Gastroesophageal sphincter (tissue), 4 donors: ENCODE results near the gene RERE. TPM values are rescaled to one million over a fixed set of nuclear protein-coding genes. Genes with fewer than 3 reads are reported as not detected.

ENCODE experiments used
- ATAC-seq: fragments of 150-250 bp; one replicate; pipeline ENCODE4 v1.9.1; 2016; ENCODE audit warnings: mild to moderate bottlenecking, moderate library complexity
- H3K27ac ChIP-seq, 4 donors: fragments of 200-600 bp; sonication (generic) in 3 of 4; 1 replicate in 3 of 4; 2 replicates in 1 of 4; pipeline ENCODE4 v1.5.1; 2016 to 2019
- H3K27me3 ChIP-seq: fragments of 200-600 bp; sonication (generic); one replicate; pipeline ENCODE4 v1.5.1; 2019
- H3K36me3 ChIP-seq, 2 donors: fragments of 200-600 bp; sonication (generic); one replicate each; pipeline ENCODE4 v1.5.1; 2019; ENCODE audit warnings: control low read depth in 1 of 2
- H3K4me1 ChIP-seq, 3 donors: fragments of 200-600 bp; sonication (generic); 1 replicate in 2 of 3; 2 replicates in 1 of 3; pipeline ENCODE4 v1.5.1; 2016 to 2019; ENCODE audit warnings: control low read depth in 2 of 3
- H3K4me3 ChIP-seq, 2 donors: fragments of 200-600 bp; sonication (generic); one replicate each; pipeline ENCODE4 v1.5.1; 2019; ENCODE audit warnings: mild to moderate bottlenecking in 1 of 2, moderate library complexity in 1 of 2
- H3K9me3 ChIP-seq, 3 donors: fragments of 200-600 bp; sonication (generic); one replicate each; pipeline ENCODE4 v1.5.1; 2017 to 2019; ENCODE audit warnings: control low read depth in 2 of 3
- EP300 ChIP-seq: sonication (generic); formaldehyde crosslinking; IDR thresholded peaks from one replicate; pipeline ENCODE4 v1.6.1; 2017; ENCODE audit warnings: antibody characterized with exemption, mild to moderate bottlenecking
- POLR2A ChIP-seq, 2 donors: fragments of 450-650 bp; IDR thresholded peaks; one replicate each; pipeline ENCODE4 v1.6.1; 2017; ENCODE audit warnings: antibody characterized with exemption in 2 of 2, mild to moderate bottlenecking in 2 of 2, moderate library complexity in 1 of 2
- POLR2AphosphoS5 ChIP-seq: sonication (generic); formaldehyde crosslinking; IDR thresholded peaks from one replicate; pipeline ENCODE4 v1.6.1; 2017; ENCODE audit warnings: antibody characterized with exemption
- WGBS, 2 donors: methylation state at CpG; one replicate each; pipeline ENCODE4 v1.1.5; 2018; ENCODE audit warnings: low coverage in 1 of 2; 5-methylcytosine and 5-hydroxymethylcytosine counted together
- total RNA-seq, 4 donors: library from RNA; depleted of rRNA; stranded (reverse); fragments of >200 nt; gene quantifications; one replicate each; pipeline ENCODE4 v1.1.0, GENCODE V29; 2016
- TF ChIP-seq, protein P1 (sequence below), 4 experiments: fragments of 200-600 bp in 2 of 4; fragments of 450-650 bp in 2 of 4; sonication (generic) in 1 of 4; IDR thresholded peaks; one replicate each; pipeline ENCODE4 v1.5.1; 2017 to 2019; ENCODE audit warnings: antibody characterized with exemption in 4 of 4, mild to moderate bottlenecking in 2 of 4, moderate library complexity in 2 of 4

The RERE gene
- total RNA-seq, 4 donors from 2014 or later: 112 to 212 (median 139) TPM

DNA sequence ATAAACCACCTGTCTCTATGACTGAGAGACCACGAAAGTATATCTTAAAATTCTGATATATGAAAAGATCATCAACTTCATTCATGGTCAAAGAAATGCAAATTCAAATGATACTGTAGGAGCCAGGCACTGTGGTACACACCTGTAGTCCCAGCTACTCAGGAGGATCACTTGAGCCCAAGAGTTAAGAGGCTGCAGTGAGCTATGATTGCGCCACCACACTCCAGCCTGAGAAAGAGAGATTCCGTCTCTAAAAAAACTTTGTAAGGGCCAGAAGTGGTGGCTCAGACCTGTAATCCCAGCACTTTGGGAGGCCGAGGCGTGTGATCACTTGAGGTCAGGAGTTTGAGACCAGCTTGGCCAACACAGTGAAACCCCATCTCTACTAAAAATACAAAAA, 17.0 kb downstream of the RERE start:
- H3K4me1 ChIP-seq: peaks cover 0 to 34% (median 0%) of the 10 kb centered on the region in 3 donors
- WGBS, 2 donors: 87 to 95% methylated on average over 3 to 4 of the region's 5 CpGs
- no peaks in the 10 kb centered on the region for H3K9me3 ChIP-seq
- peaks cover 0 to 5% of the 10 kb centered on the region in 2 donors for H3K36me3 ChIP-seq
- no peak overlapping the region for H3K4me3 ChIP-seq
- no peaks in the 10 kb centered on the region for H3K27me3 ChIP-seq
- ATAC-seq: no peak
- H3K27ac ChIP-seq: no peak overlapping the region
- no peak for TF ChIP-seq POLR2A (IDR thresholded peaks at IDR 0.05)
- TF ChIP-seq, protein P1, sequence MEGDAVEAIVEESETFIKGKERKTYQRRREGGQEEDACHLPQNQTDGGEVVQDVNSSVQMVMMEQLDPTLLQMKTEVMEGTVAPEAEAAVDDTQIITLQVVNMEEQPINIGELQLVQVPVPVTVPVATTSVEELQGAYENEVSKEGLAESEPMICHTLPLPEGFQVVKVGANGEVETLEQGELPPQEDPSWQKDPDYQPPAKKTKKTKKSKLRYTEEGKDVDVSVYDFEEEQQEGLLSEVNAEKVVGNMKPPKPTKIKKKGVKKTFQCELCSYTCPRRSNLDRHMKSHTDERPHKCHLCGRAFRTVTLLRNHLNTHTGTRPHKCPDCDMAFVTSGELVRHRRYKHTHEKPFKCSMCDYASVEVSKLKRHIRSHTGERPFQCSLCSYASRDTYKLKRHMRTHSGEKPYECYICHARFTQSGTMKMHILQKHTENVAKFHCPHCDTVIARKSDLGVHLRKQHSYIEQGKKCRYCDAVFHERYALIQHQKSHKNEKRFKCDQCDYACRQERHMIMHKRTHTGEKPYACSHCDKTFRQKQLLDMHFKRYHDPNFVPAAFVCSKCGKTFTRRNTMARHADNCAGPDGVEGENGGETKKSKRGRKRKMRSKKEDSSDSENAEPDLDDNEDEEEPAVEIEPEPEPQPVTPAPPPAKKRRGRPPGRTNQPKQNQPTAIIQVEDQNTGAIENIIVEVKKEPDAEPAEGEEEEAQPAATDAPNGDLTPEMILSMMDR (IDR thresholded peaks at IDR 0.05): no peak
- TF ChIP-seq EP300: no peak
- TF ChIP-seq POLR2AphosphoS5: no peak

DNA sequence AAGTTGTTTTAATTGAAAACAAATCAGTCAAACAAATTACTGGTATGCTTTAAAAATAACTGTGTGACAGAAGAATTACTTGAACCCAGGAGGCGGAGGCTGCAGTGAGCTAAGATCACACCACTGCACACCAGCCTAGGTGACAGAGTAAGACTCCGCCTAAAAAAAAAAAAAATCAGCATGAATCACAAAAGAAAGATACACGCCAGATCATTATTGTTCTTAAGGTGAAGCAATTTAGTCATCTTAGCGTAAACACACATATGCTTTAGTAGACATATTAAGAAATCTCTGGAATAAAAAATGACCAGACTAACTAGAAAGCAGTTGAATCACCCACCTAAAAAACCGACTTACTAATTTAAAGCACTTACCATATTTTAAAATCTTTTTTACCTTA, 20.2 kb downstream of the RERE start:
- 41 to 48% methylated on average over 5 of the region's 5 CpGs for WGBS, 2 donors
- ATAC-seq: no peak
- H3K27ac ChIP-seq: peak overlapping the region in 1 of 4 donors; percentile 49

DNA sequence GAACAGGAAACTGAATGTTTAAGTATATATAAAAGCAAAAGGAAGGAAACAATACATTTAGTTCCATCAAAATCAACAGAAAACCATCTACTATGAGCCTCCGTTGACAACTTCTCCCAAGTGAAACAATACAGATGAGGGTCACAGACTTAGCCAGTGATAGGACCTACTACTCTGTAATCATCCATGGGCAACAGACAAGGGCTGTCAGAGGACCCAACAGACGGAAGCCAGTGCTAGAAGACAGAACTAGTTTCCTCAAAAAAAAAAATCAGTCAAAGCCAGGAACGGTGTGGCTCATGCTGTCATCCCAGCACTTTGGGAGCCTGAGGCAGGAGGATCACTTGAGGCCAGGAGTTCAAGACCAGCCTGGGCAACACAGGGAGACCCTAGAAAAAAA, 20.6 kb downstream of the RERE start:
- Histone ChIP-seq H3K9me3 (no peaks in the 10 kb centered on the region), H3K27me3 (no peaks in the 10 kb centered on the region), H3K4me1 (peaks cover 0 to 28% (median 0%) of the 10 kb centered on the region in 3 donors), H3K36me3 (peaks cover 0 to 5% of the 10 kb centered on the region in 2 donors), H3K4me3 (no peak overlapping the region), H3K27ac (peak overlapping the region in 1 of 4 donors; percentile 49)
- no peak for ATAC-seq
- 0 to 61% methylated on average over 1 to 3 of the region's 3 CpGs for WGBS, 2 donors
- TF ChIP-seq, protein P1 (IDR thresholded peaks at IDR 0.05): no peak
- no peak for TF ChIP-seq POLR2AphosphoS5
- TF ChIP-seq POLR2A (IDR thresholded peaks at IDR 0.05): no peak
- TF ChIP-seq EP300: no peak

More for the DNA sequence above, 20.2 kb downstream of the RERE start:
- Histone ChIP-seq H3K36me3 (peaks cover 0 to 5% of the 10 kb centered on the region in 2 donors), H3K4me3 (no peak overlapping the region), H3K27me3 (no peaks in the 10 kb centered on the region), H3K4me1 (peaks cover 0 to 27% (median 0%) of the 10 kb centered on the region in 3 donors), H3K9me3 (no peaks in the 10 kb centered on the region)
- TF ChIP-seq, protein P1 (IDR thresholded peaks at IDR 0.05): no peak
- no peak for TF ChIP-seq EP300
- no peak for TF ChIP-seq POLR2AphosphoS5
- no peak for TF ChIP-seq POLR2A (IDR thresholded peaks at IDR 0.05)

DNA sequence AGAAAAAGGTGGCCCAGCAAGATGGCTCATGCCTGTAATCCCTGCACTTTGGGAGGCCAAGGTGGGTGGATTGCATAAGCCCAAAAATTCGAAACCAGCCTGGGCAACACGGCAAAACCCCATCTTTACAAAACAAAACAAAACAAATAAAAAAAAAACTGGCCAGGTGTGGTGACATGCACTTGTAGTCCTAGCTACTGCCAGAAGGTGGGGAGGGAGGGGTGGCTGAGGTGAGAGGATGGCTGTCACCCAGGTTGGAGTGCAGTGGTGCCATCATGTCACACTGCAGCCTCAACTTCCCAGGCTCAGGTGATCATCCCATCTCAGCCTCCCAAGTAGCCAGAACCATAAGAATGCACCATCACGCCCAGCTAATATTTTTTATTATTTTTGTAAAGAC, 22.8 kb downstream of the RERE start:
- no peak for ATAC-seq
- H3K4me3 ChIP-seq: no peak overlapping the region
- no peak for TF ChIP-seq EP300
- TF ChIP-seq POLR2AphosphoS5: no peak
- H3K9me3 ChIP-seq: no peaks in the 10 kb centered on the region
- H3K27me3 ChIP-seq: no peaks in the 10 kb centered on the region
- WGBS, 2 donors: 83 to 100% methylated on average over 1 to 3 of the region's 3 CpGs
- peaks cover 0 to 47% (median 0%) of the 10 kb centered on the region in 3 donors for H3K4me1 ChIP-seq
- no peaks in the 10 kb centered on the region for H3K36me3 ChIP-seq
- H3K27ac ChIP-seq: no peak overlapping the region

DNA sequence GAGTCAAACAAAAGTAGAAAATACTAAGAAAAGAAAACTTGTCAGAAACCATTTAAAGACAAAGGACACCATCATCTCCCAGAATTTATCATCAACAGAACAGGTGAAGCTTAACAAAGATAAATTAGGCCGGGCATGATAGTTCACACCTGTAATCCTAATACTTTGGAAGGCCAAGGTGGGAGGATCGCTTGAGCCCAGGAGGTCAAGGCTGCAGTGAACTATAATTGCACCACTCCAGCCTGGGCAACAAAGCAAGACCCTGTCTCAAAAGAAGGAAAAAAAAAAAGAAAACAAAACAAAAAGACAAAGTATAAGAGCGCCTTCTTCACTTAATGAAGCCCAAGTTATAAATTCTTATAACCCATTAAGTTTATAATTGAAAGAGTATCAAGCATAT, 25.6 kb downstream of the RERE start:
- ATAC-seq: no peak
- H3K36me3 ChIP-seq: no peaks in the 10 kb centered on the region
- no peak overlapping the region for H3K4me3 ChIP-seq
- TF ChIP-seq POLR2A (IDR thresholded peaks at IDR 0.05) (no peak), EP300 (no peak), POLR2AphosphoS5 (no peak)
- TF ChIP-seq, protein P1 (IDR thresholded peaks at IDR 0.05): no peak
- H3K27ac ChIP-seq: no peak overlapping the region
- H3K27me3 ChIP-seq: no peaks in the 10 kb centered on the region
- no peaks in the 10 kb centered on the region for H3K9me3 ChIP-seq
- 95 to 100% methylated on average over 1 to 3 of the region's 3 CpGs for WGBS, 2 donors
- H3K4me1 ChIP-seq: peaks cover 0 to 37% (median 0%) of the 10 kb centered on the region in 3 donors
